Measurements from ENCODE around the gene CSNK1D. TPM values are rescaled to one million over a fixed set of nuclear protein-coding genes. Genes with fewer than 3 reads are reported as not detected.

CSNK1D gene
- total and polyA plus RNA-seq, 2 donors (not counting 1 experiment from before 2014, with no cell fraction given) = 196 to 241 TPM

DNA sequence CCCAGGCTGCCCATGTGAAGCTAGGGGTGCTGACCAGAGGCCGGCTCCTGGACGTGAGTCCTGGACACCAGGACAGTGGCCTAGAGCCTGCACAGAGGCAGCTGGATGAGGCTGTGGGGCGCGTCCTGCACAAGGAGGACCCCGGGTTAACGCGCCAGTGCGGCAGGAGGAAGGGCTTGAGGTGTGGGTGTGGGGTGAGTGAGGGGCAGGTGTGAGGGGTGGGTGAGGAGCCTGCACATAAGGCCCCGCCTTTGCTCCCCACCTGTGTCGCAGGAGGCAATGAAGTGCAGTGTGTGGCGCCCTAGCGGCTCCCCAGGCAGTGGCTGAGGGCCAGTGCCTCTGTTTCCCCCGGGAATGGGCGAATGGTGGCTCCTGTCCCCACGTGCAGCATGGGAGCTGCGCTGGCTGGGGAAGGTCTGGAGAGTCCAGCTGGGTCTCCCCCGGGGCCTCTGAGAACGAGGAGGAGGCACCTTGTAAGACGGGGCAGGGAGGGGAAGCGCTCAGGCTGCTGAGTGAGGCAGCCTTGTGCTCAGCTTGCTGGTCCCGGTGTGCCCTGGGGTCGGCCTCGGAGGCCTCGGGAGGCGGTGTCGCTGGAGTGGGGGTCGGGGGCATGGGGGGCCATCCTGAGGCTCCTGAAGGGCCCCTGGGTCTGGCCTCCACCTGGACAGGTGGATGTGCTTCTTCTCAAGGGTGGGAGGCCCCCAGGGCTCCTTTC, 40.7 kb upstream of the CSNK1D start:
- intact Hi-C loops (cut with micrococcal nuclease) = no loop called here
- Histone ChIP-seq H2AFZ (ENCODE audit: insufficient read depth, low read depth, low read length, poor library complexity, severe bottlenecking) (no peak overlapping the region), H3K9me3 (ENCODE audit: control extremely low read depth in 1 of 3, control insufficient read depth in 2 of 3, insufficient read depth in 1 of 3, low read length in 2 of 3) (peaks cover 0 to 23% (median 0%) of the 10 kb centered on the region in 3 donors), H3K27ac (ENCODE audit: low read length in 2 of 2) (no peak overlapping the region), H3K36me3 (replicated peaks in 1 of 2; ENCODE audit: control extremely low read depth in 1 of 2, control insufficient read depth in 1 of 2, extremely low read depth in 1 of 2, insufficient read depth in 2 of 2, low read length in 1 of 2) (no peaks in the 10 kb centered on the region), H3K4me1 (ENCODE audit: control insufficient read depth in 2 of 2, insufficient read depth in 2 of 2, low read length in 2 of 2) (peaks cover 18 to 25% of the 10 kb centered on the region in 2 donors), H3K27me3 (replicated peaks in 1 of 4; ENCODE audit: control extremely low read depth in 1 of 4, control insufficient read depth in 3 of 4, insufficient read depth in 4 of 4, low read length in 3 of 4) (peaks cover 0 to 34% (median 10%) of the 10 kb centered on the region in 4 experiments), H4K20me1 (ENCODE audit: control insufficient read depth, insufficient read depth, low read length, poor library complexity, severe bottlenecking) (no peaks in the 10 kb centered on the region), H3K79me2 (ENCODE audit: control insufficient read depth, insufficient read depth, low read length) (no peaks in the 10 kb centered on the region), H3K4me2 (replicated peaks; ENCODE audit: low read depth, low read length, poor library complexity, severe bottlenecking) (peak overlapping the region; percentile 33), H3K4me3 (ENCODE audit: control extremely low read depth in 1 of 5, extremely low read depth in 1 of 5, insufficient read depth in 1 of 5, low read depth in 2 of 5, low read length in 4 of 5) (no peak overlapping the region), H3K9ac (ENCODE audit: low read length) (no peak overlapping the region)
- H3K4me1 Mint-ChIP-seq = peaks cover 15% of the 10 kb centered on the region
- peaks cover 25% of the 10 kb centered on the region for H3K27me3 Mint-ChIP-seq
- WGBS (ENCODE audit: insufficient coverage) = 54% methylated on average over 26 of the region's 27 CpGs
- no peaks in the 10 kb centered on the region for H3K9me3 Mint-ChIP-seq (ENCODE audit: insufficient read depth)
- no peak overlapping the region for H3K27ac Mint-ChIP-seq
- H3K4me3 Mint-ChIP-seq = no peak overlapping the region
- ChIA-PET POLR2A (interaction anchor here (1.1 kb wide), 1 partner anchor 16 kb away, joined by 4 read pairs; no protein-coding TSS in a partner anchor), CTCF (interaction anchor here (2.1 kb wide), 1 partner anchor 14 kb away, joined by 11 read pairs; no protein-coding TSS in a partner anchor)
- ATAC-seq (ENCODE audit: low read depth) (no peak), DNase-seq (peak; percentile 44)
- TF ChIP-seq EZH2 (IDR thresholded peaks at IDR 0.05; ENCODE audit: borderline replicate concordance, insufficient read depth, low read depth, low read length, poor library complexity, severe bottlenecking) (no peak), CTCF (IDR thresholded peaks at IDR 0.05) (no peak)

Data from B cell (primary cell).